ENCODE results near the gene UBR7.

UBR7 gene

DNA sequence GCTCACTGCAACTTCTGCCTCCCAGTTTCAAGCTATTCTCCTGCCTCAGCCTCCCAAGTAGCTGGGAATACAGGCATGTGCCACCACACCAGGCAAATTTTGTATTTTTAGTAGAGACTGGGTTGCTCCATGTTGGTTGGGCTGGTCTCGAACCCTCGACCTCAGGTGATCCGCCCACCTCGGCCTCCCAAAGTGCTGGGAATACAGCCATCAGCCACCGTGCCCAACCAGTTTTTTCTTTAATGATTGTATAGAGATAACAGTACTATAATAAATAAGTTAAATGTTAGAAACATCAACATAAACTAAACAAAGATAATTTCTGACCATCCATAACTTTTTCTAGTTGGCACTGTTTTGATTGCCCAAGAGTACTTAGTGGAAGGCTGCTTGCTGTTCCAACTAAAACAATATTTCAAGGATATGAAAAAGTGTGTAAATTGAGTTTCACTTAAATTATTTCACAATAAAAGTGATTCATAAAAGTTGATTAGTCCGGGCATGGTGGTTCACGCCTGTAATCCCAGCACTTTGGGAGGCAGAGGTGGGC, 5.8 kb upstream of the UBR7 start:
- no peak for DNase-seq
- H3K27me3 ChIP-seq: no peaks in the 10 kb centered on the region
- no peaks in the 10 kb centered on the region for H3K36me3 ChIP-seq
- H3K4me1 ChIP-seq: no peaks in the 10 kb centered on the region
- no peaks in the 10 kb centered on the region for H3K9me3 ChIP-seq
- H3K4me3 ChIP-seq (ENCODE audit: low read depth, low read length): no peak overlapping the region
- TF ChIP-seq, protein P1, sequence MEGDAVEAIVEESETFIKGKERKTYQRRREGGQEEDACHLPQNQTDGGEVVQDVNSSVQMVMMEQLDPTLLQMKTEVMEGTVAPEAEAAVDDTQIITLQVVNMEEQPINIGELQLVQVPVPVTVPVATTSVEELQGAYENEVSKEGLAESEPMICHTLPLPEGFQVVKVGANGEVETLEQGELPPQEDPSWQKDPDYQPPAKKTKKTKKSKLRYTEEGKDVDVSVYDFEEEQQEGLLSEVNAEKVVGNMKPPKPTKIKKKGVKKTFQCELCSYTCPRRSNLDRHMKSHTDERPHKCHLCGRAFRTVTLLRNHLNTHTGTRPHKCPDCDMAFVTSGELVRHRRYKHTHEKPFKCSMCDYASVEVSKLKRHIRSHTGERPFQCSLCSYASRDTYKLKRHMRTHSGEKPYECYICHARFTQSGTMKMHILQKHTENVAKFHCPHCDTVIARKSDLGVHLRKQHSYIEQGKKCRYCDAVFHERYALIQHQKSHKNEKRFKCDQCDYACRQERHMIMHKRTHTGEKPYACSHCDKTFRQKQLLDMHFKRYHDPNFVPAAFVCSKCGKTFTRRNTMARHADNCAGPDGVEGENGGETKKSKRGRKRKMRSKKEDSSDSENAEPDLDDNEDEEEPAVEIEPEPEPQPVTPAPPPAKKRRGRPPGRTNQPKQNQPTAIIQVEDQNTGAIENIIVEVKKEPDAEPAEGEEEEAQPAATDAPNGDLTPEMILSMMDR (IDR thresholded peaks at IDR 0.05; ENCODE audit: low read depth, low read length): no peak

DNA sequence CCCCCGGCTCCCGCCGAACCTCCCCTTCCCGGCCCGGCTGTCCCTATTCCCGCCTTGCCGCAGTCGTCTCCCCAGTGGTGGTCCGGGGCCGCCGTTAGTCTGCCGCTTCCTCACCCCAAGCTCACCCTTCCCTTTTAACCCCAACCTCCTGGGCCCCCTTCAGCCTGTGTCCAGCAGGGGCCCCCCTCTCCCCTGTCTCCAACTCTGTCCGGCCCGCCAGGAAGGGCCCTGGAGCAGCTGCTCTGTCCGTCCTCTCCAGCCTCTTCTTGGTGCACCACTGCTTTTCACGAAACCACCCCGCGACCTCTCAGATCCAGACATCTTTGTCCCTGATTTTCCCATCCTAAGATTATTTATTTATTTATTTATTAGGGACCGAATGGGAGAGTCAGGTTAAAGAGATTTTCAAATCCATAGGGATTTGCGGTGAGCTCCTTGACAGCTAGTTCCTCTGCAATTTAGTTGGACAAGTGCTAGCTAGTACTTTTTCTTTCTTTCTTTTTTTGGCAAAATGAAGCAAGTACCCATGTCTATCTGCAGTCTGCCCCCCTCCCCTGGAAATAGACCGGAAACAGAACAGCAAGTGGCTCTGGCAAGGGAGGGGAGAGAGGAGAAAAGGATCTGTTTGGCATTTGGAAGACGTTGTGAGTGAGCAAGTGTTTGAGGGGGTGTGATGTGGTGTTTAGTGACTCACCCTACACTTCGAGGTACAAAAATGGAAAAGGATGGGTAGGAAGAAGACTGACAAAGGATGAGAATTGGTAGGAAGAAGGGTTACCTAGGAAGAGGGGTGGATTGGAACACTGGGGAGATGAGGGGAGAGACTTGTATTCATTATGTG, 632 bp downstream of the UBR7 start:
- Histone ChIP-seq H3K27me3 (no peaks in the 10 kb centered on the region), H3K9me3 (no peaks in the 10 kb centered on the region), H3K4me3 (ENCODE audit: low read depth, low read length) (peak overlapping the region; percentile 66), H3K4me1 (no peaks in the 10 kb centered on the region), H3K36me3 (peaks cover 17% of the 10 kb centered on the region)
- peak; percentile 71 for DNase-seq
- TF ChIP-seq, protein P1 (IDR thresholded peaks at IDR 0.05; ENCODE audit: low read depth, low read length): peak; percentile 31

DNA sequence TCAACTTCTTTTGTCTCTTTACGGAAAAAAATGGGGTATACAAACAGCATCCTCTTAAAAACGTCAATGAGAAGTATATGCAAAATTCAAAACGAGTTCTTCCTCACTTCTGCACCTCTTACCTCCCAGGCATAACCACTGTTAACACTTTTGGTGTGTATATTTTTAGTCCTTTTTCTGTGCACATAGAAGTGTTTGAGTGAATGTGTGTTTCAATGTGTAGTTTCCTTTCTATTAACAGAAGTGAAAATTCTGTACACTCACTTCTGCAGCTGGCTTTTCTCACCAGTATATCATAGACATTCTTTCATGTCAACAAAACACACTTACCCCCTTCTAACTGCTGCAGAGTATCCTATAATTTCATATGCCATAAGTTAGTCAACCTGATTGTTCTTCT, 5.4 kb downstream of the UBR7 start:
- H3K4me3 ChIP-seq (ENCODE audit: low read depth, low read length): no peak overlapping the region
- no peaks in the 10 kb centered on the region for H3K27me3 ChIP-seq
- DNase-seq: no peak
- H3K9me3 ChIP-seq: no peaks in the 10 kb centered on the region
- TF ChIP-seq, protein P1 (IDR thresholded peaks at IDR 0.05; ENCODE audit: low read depth, low read length): no peak
- H3K4me1 ChIP-seq: no peaks in the 10 kb centered on the region
- peaks cover 51% of the 10 kb centered on the region for H3K36me3 ChIP-seq

DNA sequence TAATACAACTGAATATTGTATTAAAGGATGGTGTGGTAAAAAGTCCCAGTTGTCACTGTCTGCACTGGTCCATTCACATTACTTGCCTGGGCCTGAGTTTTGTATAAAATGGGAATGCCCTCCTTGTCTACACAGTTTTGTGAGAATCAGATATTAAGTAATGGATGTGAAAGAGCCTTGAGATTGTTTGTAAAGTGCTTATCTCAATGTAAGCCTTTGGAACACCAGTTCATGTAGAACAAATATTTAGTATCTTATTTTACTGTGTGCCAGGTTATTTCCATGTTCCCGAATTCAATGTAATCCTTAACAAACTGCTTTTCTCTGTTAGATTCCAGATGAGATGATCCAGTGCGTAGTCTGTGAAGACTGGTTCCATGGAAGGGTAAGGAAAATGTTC, 7.5 kb downstream of the UBR7 start:
- H3K9me3 ChIP-seq: no peaks in the 10 kb centered on the region
- peaks cover 53% of the 10 kb centered on the region for H3K36me3 ChIP-seq

DNA sequence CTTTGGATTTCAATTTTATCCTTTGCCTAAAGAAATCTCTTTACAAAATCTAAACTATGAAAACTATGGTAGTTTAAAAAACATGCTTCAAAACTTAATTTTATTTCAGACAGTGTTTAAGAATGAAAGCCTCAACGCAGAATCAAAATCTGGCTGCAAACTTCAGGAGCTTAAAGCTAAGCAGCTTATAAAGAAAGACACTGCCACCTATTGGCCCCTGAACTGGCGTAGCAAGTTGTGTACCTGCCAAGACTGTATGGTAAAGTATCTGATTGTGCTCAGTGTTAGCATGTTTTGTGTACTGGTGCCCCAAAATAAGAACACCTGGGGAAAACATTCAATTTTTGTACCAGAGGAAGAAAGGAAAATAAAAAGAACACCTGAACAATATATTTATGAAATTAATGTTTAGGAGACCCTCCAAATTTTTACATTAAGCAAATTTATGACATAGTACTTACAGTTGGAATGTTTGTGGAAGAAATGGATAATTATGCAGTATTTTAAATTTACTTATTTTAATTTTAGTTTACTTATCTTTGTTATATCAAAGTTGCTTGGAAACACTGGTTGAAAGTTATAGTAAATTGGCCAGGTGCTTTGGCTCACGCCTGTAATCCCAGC, 12.2 kb downstream of the UBR7 start:
- H3K27me3 ChIP-seq: no peaks in the 10 kb centered on the region
- DNase-seq: peak; percentile 65
- H3K4me1 ChIP-seq: no peaks in the 10 kb centered on the region
- H3K9me3 ChIP-seq: no peaks in the 10 kb centered on the region
- TF ChIP-seq, protein P1 (IDR thresholded peaks at IDR 0.05; ENCODE audit: low read depth, low read length): peak; percentile 86
- H3K4me3 ChIP-seq (ENCODE audit: low read depth, low read length): no peak overlapping the region
- peaks cover 62% of the 10 kb centered on the region for H3K36me3 ChIP-seq

More for the DNA sequence above, 7.5 kb downstream of the UBR7 start:
- DNase-seq: no peak
- no peaks in the 10 kb centered on the region for H3K27me3 ChIP-seq
- no peak overlapping the region for H3K4me3 ChIP-seq (ENCODE audit: low read depth, low read length)
- TF ChIP-seq, protein P1 (IDR thresholded peaks at IDR 0.05; ENCODE audit: low read depth, low read length): no peak
- H3K4me1 ChIP-seq: no peaks in the 10 kb centered on the region

DNA sequence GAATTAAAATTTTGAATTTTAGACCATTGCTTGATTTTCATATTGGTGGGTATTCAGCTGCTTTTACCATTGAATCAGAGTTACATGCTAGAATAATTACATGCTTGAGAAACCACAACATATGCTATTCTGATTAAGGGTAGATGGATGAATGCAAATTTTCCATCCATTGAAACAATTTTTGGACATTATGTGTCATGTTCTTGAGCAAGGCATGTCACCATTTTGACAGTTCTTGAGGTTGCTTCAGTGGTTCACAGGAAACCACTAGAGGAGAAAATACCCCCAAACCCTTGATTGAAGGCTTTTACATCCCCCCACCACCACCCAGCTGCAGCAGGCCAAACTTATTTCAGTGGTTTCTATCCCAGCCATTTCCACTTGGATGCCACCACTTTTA, 13.5 kb downstream of the UBR7 start:
- no peaks in the 10 kb centered on the region for H3K4me1 ChIP-seq
- no peak for DNase-seq
- TF ChIP-seq, protein P1 (IDR thresholded peaks at IDR 0.05; ENCODE audit: low read depth, low read length): no peak
- H3K27me3 ChIP-seq: no peaks in the 10 kb centered on the region
- H3K36me3 ChIP-seq: peaks cover 58% of the 10 kb centered on the region
- H3K9me3 ChIP-seq: no peaks in the 10 kb centered on the region
- no peak overlapping the region for H3K4me3 ChIP-seq (ENCODE audit: low read depth, low read length)
